Activated CD8-positive, alpha-beta memory T cell treated with anti-CD3 and anti-CD28 coated beads for 4 hours (primary cell): Measurements from ENCODE around the gene SUPT4H1.
"Not testable (repeated sequence)": the region's sequence is repeated elsewhere in the genome, so short reads cannot be mapped to it uniquely, and the experiment has no call there.

Experiments used
- DNase-seq, 2 donors: peaks; one replicate each; pipeline ENCODE4 v3.0.0-alpha.2; 2020; ENCODE audit warnings: low read depth in 2 of 2

Gene SUPT4H1

DNA sequence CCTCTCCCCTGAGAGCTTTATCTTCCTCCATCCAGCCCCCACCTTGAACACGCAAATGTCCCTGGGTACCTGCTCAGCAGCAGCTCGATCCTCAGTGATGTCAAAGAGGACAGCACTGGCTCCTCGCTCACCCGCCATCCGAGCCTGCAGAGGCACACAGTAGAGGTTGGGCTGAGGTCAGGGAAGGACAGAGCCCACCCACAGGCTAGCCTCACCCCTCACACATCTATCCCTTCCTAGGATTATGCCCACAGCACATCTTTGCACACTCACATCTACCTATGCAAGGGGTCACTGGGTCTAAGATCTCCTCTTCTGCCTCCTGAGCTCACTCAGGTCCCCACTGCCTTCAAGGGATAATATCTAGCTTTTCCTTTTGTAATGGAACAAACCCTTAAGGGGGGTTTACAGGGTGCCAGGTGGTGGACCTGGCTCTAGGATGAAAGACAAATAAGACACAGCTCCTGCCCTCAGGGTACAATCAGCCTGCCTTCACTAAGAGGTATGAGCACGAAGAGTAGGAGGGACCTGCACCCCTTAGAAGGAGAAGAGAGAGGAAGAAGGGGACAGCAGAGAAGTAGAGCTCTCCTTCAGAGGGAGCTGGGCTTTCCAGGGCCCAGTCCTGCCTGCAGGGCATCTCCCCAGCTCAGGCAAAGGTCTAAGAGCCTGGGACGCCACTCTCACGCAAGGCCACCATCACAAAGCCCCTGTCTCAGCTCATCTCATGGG, 11.6 kb upstream of the SUPT4H1 start:
- DNase-seq, result no peak

- no peak for DNase-seq
Measured at GRCh38 chr17:58362368-58363014, 10.5 kb upstream of the SUPT4H1 start.

- no peak for DNase-seq
Measured at GRCh38 chr17:58360296-58361063, 8.5 kb upstream of the SUPT4H1 start.

DNA sequence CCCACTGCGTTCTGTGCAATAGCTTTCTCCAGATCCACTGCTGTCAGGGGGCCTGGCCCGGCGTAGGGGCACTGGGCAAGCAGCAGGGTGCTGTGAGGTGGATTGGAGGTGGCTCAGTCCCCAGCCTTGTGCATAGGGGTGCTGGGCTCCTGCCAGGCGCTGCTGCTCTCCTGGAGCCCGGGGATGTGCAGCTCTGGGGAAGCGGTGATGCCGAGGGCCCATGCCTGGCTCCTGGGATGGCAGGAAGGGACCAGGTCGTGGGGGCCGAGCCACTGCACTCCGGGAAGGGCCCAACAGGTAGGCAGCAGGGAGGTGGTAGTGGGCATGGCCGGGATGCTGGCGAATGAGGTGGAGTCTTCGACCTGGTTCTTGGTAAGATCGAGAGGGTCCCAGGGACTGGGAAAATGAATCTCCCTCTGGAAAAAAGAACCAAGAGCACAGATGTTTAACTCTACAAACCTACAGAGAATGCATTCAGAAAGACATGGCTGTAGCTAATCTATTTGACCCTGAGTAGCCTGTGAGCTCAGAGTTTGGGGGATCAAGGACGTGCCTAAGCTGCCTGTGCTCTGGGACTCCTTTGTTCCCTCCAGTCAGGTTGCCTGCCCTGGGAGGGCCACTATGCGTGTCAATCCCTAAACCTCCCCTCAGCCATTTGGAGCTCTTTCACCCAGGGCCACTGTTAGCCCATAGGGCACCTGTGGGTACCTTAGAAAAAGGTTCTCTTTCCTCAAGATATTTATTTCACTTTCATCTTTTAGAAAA, 6.6 kb upstream of the SUPT4H1 start:
- DNase-seq, result no peak

DNA sequence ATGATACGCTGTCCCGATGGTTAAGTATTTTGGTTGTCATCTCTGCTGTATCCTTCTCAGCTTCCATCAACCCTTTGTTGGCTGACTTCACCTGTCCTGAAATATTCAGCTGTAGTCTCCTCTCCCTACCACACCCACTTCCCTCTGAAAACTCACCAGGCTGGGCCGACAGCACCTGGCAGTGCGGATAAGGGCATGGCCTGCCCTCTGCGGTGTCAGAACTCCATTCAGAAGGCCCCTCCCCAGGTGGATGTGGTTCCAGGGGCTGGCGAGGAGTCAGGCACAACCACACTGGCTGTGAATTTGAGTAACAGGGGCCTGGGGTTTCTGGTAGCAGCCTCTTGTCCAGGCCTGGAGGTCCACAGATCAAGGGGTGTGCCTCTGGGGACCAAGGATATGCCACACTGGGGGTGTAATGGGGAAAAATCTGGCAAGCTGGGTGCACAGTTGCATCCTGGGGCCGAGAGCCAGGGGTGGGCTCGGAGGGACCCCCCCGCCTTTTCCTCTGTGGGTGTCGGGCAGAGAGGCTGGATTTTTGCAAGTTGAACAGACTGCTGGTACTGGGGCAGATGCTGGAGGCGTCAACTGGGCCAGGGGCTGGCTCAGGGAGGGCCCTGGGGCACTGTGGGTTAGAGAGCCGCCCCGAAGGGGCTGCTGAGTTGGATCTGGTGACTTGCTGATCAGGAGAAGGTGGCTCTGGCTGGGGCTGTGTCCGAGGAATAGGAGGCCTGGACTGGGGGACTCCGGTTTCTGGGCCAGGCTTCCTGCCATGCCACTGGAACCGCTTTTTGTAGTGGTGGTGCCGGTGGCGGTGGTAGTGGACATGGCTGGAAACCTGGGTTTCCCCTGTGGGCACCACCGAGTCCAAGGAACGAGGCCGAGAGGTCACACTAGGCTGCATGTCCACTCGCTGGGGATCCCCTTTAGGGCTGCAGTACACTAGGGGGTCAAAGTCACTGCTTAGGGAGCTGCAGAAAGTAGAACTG, 5.6 kb upstream of the SUPT4H1 start:
- no peak for DNase-seq

GRCh38 chr17:58356231-58356630, 4.2 kb upstream of the SUPT4H1 start:
- DNase-seq, result no peak

- DNase-seq, result no peak
Measured at GRCh38 chr17:58354541-58355216, 2.7 kb upstream of the SUPT4H1 start.

- DNase-seq, result no peak
Measured at GRCh38 chr17:58353389-58353825, 1.4 kb upstream of the SUPT4H1 start.

DNA sequence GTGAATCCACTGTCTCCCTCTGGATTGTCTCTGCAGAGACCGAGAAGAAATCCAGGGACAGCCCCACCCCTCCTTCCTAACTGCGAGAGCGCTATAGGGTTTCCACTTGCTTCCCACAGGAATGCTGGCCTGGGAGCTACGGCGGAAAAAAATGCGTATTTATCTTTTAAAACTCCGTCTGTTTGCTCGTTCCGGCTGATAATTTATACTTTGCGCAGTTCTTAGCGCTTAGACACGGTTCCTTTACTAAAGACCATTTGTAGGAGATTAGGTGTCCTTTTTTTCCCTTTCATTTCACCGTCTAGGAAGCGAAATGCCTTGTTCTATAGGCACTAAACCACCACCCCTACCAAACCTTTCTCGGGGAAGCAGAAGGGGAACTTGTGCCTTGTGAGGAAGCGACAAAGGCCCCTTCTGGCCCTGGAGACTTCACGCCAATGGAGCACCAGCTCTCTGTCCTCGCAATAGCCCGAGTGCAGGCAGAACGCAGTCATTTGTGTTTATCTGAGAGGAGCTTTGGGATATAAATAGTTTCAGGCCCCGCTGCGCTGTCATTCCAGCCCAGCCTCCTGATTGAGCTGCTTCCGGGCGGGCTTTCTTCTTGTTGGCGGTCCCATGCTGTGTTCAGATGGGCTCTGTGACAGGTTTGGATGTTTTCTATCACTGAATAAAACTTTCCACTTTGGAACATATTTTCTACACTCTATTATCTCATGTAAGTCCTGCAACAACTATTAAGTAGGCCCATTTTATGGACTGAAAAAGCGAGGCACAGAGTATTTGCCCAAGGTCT, 791 bp upstream of the SUPT4H1 start:
- DNase-seq, result no peak

DNA sequence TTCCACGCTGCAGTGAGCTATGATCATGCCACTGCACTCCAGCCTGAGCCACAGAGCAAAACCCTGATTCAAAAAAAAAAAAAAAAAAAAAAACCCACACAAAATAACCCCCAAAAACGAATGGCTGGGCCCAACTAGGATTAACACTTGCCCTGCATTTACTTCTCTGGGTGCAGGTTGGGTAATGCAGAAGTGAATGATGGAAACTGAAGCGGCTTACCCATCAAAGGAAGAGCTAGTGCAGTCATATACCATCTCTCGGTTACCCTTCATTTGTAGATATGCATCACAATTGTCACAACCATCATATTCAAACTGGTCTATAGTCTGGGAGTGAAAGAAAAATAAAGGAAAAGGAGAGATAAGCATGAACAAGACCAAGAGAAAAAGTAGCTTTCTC, 819 bp downstream of the SUPT4H1 start:
- no peak for DNase-seq

DNA sequence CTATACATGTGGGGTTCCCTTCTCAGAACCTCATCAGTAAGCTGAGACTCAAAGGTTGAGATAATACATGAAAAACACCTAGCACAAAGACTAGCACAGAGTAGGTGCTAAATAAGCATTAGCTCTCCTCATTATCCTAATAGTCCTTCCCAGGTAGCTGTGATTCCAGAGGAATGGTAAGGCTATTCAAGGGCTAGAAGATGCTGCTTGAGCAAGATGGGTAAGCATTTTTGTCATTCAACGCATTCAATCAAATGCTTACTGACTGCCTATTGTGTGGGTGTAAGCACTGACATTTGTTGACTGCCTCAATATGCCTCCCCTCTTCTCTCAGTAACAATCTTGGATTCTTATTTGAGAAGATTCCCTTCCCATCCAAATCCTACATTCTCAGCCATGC, 4.0 kb downstream of the SUPT4H1 start:
- no peak for DNase-seq

- no peak for DNase-seq
Measured at GRCh38 chr17:58345500-58345899, 6.5 kb downstream of the SUPT4H1 start.

DNA sequence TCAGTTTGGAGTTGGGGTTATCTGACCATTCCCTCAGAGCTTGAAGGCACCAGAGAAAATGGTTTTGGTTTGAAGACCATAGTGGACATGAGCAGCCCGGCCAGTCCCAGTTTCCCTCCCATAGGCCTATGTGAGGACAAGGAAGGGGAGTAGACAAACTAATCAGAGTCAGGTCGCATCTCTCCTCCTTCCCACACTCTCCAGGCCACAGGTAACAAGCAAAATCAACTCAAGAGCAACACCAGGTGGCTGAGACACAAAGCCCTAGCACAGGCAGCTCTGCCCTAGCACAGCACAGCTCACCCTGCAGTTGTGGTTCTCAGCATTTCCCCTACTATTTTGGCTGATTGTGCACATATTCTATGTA, 7.2 kb downstream of the SUPT4H1 start:
- DNase-seq, result no peak

DNA sequence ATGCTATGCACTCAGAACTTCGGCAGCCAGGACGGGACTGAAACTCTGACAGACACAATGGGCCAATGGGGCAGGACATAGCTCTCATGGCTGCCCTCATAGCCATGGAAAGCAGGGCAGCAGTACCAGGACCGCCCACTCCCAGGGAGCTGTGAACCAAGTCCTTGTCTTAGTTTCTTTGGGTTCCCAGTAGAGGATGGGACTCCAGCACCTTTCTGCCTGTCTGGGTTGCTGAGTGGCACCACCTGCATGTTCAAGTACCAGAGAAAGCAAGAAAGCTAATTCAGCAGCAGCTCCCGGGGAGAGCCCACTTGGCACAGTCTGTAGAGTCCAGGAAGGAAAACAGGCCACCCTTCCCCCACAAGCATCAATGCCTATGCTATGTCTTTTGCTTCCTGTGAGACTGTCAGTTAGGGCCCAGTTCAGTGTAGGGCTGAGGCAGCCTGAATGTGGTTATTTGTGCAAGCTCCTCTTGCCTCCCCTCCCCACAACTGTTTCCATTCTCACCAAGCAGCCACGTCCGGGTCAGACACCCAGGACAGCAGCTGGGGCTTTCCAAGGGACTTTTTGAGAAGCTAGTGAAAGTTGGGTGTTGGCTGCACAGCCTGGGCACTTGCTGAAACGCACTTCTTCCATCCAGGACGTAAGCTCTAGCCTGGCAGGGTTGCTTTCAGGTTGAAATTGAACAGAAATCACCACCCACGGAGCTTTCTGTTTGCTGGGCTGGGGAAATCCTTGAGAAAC, 7.8 kb downstream of the SUPT4H1 start:
- DNase-seq, result peak in 1 of 2 donors; percentile 90

DNA sequence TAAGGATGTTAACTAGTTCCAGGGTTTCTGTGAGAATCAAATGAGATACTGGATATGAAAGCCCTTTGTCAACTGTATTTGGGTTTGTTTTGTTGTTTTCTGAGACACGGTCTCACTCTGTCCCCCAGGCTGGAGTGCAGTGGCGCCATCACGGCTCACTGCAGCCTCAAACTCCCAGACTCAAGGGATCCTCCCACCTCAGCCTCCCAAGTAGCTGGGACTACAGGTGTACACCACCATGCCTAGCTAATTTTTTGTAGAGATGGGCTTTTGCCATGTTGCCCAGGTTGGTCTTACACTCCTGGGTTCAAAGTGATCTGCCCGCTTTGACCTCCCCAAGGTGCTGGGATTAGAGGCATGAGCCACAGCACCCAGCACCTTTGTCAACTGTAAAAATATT, 8.9 kb downstream of the SUPT4H1 start:
- DNase-seq, result no peak

DNA sequence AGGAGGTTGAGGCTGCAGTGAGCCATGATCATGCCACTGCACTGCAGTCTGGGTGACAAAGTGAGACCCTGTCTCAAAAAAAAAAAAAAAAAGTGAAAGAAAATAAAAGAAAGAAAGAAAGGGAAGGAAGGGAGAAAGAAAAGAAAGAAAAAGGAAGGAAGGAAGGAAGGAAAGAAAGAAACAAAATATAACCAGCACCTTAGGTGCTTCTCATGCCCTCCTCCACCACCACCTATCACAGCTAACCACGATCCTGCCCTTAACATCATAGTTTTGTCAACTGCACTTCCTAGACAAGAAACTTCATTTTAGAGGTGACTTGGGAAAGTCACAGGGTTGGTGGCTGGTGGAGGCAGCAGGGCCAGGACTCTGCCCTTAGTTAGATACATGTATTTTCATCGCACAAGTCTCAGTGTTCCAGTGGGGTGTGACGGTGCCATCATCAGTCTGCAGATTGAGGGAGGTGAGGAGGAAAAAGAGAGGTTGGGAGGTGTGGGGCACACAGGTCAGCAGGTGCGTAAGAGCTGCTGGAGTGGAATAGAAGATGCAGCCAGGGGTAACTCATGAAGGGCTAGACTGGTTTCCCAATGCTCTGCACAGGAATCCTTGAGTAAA, 10.0 kb downstream of the SUPT4H1 start:
- no peak for DNase-seq

DNA sequence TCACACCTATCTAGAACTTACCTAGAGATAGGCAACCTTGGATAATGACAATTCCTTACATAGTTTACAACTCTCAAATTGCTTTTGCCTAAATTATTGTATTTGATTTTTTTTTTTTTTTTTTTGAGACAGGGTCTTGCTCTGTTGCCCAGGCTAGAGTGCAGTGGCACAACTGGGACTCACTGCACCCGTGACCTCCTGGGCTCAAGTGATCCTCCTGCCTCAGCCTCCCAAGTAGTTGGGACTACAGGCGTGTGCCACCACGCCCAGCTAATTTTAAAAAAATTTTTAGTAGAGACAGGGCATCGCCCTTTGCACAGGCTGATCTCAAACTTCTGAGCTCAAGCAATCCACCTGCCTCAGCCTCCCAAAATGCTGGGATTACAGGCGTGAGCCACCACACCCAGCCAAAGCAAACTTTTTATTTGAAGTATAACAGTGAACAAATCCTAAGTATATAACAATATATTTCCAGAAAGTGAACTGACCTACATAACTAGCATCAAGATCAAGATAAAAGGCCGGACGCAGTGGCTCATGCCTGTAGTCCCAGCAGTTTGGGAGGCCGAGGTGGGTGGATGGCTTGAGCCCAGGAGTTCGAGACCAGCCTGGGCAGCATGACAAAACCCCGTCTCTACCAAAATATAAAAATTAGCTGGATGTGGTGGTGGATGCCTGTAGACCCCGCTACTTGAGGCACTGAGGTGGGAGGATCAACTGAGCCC, 10.7 kb downstream of the SUPT4H1 start:
- not testable (repeated sequence) for DNase-seq
